Testis (tissue), 3 donors: ENCODE data around the gene MYLK. TPM values are rescaled to one million over a fixed set of nuclear protein-coding genes. Genes with fewer than 3 reads are reported as not detected.

Experiments used
- DNase-seq: peaks from one replicate; pipeline ENCODE4 v3.0.0-alpha.2; 2019
- H3K27ac ChIP-seq, 2 donors: fragments of 200-600 bp; sonication (generic); one replicate each; pipeline ENCODE4 v1.5.1; 2019
- H3K27me3 ChIP-seq: fragments of 200-600 bp; sonication (generic); one replicate; pipeline ENCODE4 v1.5.1; 2019
- H3K36me3 ChIP-seq: fragments of 200-600 bp; sonication (generic); one replicate; pipeline ENCODE4 v1.5.1; 2017; ENCODE audit warnings: low read depth; ENCODE audit errors: missing control alignments
- H3K4me1 ChIP-seq: fragments of 200-600 bp; sonication (generic); one replicate; pipeline ENCODE4 v1.5.1; 2019
- H3K4me3 ChIP-seq, 2 donors: fragments of 200-600 bp; sonication (generic); one replicate each; pipeline ENCODE4 v1.5.1; 2017 to 2019
- H3K9me3 ChIP-seq: fragments of 200-600 bp; sonication (generic); one replicate; pipeline ENCODE4 v1.5.1; 2017
- POLR2A ChIP-seq: fragments of 450-650 bp; IDR thresholded peaks from one replicate; pipeline ENCODE4 v1.6.1; 2017; ENCODE audit warnings: antibody characterized with exemption, mild to moderate bottlenecking, moderate library complexity
- WGBS, 2 donors: methylation state at CpG; one replicate each; pipeline ENCODE4 v1.1.5; 2018; 5-methylcytosine and 5-hydroxymethylcytosine counted together
- intact Hi-C: fragments of 100-400 bp; cut with DNase I; formaldehyde crosslinking; loops from one replicate; pipeline ENCODE4 v1.15.1; 2023; ENCODE audit warnings: low total_unique reads
- polyA plus RNA-seq: library from polyadenylated mRNA; stranded (reverse); fragments of 350-450 nt; fragmentation: Illumina TruSeq; extraction: RNeasy Lipid Tissue Mini Kit (QIAGEN cat#74804); gene quantifications from one replicate; pipeline ENCODE4 v1.2.3, GENCODE V29; 2014; ENCODE audit warnings: low read depth, low replicate concordance; ENCODE audit not compliant: insufficient read depth
- total RNA-seq, 2 donors: library from RNA; depleted of rRNA; stranded (reverse); fragments of >200 nt; gene quantifications; one replicate each; pipeline ENCODE4 v1.2.3, GENCODE V29; 2016
- TF ChIP-seq, protein P1 (sequence below), 3 experiments: fragments of 450-650 bp in 2 of 3; fragments of 200-600 bp in 1 of 3; sonication (generic) in 1 of 3; IDR thresholded peaks; one replicate each; pipeline ENCODE4 v1.5.1; 2016 to 2019; ENCODE audit warnings: antibody characterized with exemption in 3 of 3, mild to moderate bottlenecking in 2 of 3, moderate library complexity in 1 of 3

Gene MYLK
- total and polyA plus RNA-seq, 3 donors from 2014 or later = 130 to 168 (median 151) TPM

DNA sequence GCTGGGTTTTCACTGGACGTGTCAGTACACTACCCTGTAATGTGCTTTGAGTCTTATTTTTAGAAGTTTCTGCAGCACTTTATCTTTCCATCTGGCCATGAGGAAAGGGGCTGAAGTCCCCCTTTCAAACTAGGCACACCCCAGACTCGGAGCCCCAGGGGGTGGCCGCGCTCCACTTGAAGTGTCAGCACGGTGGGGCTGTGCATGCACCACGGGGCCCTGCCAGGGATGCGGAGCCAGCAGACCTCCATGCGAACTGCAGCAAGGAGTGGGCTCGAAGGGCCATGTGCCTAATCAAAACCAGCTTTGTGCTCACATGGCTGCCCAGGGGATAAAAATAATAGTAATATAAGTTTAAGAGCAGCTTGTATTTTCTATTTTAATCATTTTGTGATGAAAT is 198.4 kb downstream of the MYLK start:
- Histone ChIP-seq H3K36me3 (no peaks in the 10 kb centered on the region), H3K4me3 (no peak overlapping the region), H3K9me3 (no peaks in the 10 kb centered on the region), H3K4me1 (peaks cover 12% of the 10 kb centered on the region), H3K27ac (peak overlapping the region in 1 of 2 donors; percentile 31), H3K27me3 (no peaks in the 10 kb centered on the region)
- DNase-seq = no peak
- WGBS, 2 donors = 81% methylated on average over 8 to 9 of the region's 9 CpGs
- no peak for TF ChIP-seq POLR2A
- TF ChIP-seq, protein P1, sequence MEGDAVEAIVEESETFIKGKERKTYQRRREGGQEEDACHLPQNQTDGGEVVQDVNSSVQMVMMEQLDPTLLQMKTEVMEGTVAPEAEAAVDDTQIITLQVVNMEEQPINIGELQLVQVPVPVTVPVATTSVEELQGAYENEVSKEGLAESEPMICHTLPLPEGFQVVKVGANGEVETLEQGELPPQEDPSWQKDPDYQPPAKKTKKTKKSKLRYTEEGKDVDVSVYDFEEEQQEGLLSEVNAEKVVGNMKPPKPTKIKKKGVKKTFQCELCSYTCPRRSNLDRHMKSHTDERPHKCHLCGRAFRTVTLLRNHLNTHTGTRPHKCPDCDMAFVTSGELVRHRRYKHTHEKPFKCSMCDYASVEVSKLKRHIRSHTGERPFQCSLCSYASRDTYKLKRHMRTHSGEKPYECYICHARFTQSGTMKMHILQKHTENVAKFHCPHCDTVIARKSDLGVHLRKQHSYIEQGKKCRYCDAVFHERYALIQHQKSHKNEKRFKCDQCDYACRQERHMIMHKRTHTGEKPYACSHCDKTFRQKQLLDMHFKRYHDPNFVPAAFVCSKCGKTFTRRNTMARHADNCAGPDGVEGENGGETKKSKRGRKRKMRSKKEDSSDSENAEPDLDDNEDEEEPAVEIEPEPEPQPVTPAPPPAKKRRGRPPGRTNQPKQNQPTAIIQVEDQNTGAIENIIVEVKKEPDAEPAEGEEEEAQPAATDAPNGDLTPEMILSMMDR (IDR thresholded peaks at IDR 0.05) = no peak
- intact Hi-C loops = no loop called here

DNA sequence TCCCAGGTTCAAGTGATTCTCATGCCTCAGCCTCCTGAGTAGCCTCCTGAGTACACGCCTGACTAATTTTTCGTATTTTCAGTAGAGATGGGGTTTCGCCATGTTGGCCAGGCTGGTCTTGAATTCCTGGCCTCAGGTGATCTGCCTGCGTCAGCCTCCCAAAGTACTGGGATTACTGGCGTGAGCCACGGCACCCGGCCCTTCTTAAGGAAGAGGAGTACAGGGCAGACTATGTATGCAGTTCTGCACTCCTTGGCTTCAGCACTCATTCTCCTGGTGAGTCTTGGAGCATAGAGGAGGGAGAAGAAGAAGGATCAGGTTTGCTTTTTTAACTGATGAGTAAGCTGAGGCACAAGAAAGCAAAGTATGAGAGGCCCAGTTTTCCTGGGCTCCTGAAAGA is 199.5 kb downstream of the MYLK start:
- intact Hi-C loops = no loop called here
- H3K27me3 ChIP-seq = no peaks in the 10 kb centered on the region
- peaks cover 12% of the 10 kb centered on the region for H3K4me1 ChIP-seq
- H3K4me3 ChIP-seq = no peak overlapping the region
- H3K36me3 ChIP-seq = no peaks in the 10 kb centered on the region
- TF ChIP-seq, protein P1 (IDR thresholded peaks at IDR 0.05) = no peak
- TF ChIP-seq POLR2A = no peak
- no peak overlapping the region for H3K27ac ChIP-seq
- DNase-seq = no peak
- no peaks in the 10 kb centered on the region for H3K9me3 ChIP-seq
- WGBS, 2 donors = 93 to 96% methylated on average over 6 to 7 of the region's 7 CpGs

DNA sequence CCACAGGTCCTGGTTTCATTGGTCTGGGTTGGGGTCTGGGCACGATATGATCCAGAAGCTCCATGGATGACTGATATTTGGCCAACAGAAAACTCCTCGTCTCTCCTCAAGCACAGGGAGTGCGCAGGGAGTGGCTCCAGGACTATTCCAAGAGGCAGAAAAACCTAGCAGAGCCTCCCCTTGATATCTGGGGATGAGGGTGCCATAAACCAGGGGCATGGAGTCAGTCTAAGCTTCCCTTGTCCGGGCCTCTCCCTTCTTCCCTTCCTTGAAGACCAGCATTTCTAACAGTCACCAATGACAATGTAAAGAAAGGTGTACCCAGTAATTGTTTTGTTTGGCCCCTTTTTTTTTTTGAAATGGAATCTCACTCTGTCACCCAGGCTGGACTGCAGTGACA is 199.9 kb downstream of the MYLK start:
- H3K27me3 ChIP-seq = no peaks in the 10 kb centered on the region
- TF ChIP-seq POLR2A = no peak
- TF ChIP-seq, protein P1 (IDR thresholded peaks at IDR 0.05) = no peak
- peaks cover 10% of the 10 kb centered on the region for H3K4me1 ChIP-seq
- intact Hi-C loops = no loop called here
- no peaks in the 10 kb centered on the region for H3K36me3 ChIP-seq
- no peak for DNase-seq
- no peak overlapping the region for H3K4me3 ChIP-seq
- H3K27ac ChIP-seq = no peak overlapping the region
- WGBS, 2 donors = 81% methylated on average over 4 of the region's 4 CpGs
- H3K9me3 ChIP-seq = no peaks in the 10 kb centered on the region

DNA sequence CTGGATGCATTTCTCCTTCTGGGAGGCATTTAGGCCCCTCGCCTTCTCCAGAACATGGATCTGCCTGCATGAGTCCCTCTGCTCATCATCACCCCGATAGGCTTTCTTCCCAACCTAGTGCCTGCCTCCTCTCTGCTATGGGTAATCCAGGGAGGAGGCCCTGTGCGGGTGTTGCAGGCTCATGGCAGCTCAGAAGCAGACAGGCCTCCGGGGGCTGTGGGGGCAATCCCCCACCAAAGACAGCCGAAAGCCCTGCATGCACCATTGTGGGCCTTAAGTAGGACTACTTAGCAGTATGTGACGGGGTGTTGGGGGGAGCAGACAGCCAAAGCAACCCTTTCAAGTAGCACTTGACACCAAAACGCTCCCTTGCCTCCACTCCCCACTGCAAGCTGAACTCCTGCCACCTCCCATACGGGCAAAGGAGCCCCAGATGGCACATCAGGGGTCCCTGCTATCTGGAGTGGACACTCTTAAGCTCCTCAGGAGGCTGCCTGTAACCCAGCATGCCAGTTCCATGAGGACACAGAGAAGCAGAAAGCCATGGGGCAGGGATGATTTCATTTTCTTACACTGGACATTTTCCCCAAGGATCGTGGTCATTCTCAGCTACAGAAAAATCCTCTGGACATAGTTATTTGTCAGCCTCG is 200.5 kb downstream of the MYLK start:
- DNase-seq = no peak
- no peak for TF ChIP-seq POLR2A
- TF ChIP-seq, protein P1 (IDR thresholded peaks at IDR 0.05) = no peak
- Histone ChIP-seq H3K4me3 (no peak overlapping the region), H3K9me3 (no peaks in the 10 kb centered on the region), H3K4me1 (peaks cover 10% of the 10 kb centered on the region), H3K27me3 (no peaks in the 10 kb centered on the region), H3K27ac (peak overlapping the region in 1 of 2 donors; percentile 24), H3K36me3 (no peaks in the 10 kb centered on the region)
- intact Hi-C loops = no loop called here
- 79 to 82% methylated on average over 8 to 10 of the region's 10 CpGs for WGBS, 2 donors
